ENCODE data around the gene TRIM38. TPM values are rescaled to one million over a fixed set of nuclear protein-coding genes. Genes with fewer than 3 reads are reported as not detected.

The TRIM38 gene
- total and polyA plus RNA-seq, 2 of the 13 experiments (the other 11 are each of a cell fraction or from before 2014, with no cell fraction given), result 2.5 to 3.1 TPM

- TF ChIP-seq KDM6A (CRISPR knock-in tag; IDR thresholded peaks at IDR 0.05; ENCODE audit: low read depth) (peak; percentile 9; the same call in 1 of the 2 replicates), TRIM24 (CRISPR knock-in tag; IDR thresholded peaks at IDR 0.05) (no peak), ZNF484 (CRISPR knock-in tag; IDR thresholded peaks at IDR 0.05; ENCODE audit: borderline replicate concordance, low read depth) (no peak), ZNF703 (CRISPR knock-in tag; IDR thresholded peaks at IDR 0.05; ENCODE audit: borderline replicate concordance) (no peak; the same call in 1 of the 2 replicates), RFX3 (CRISPR knock-in tag; IDR thresholded peaks at IDR 0.05) (no peak), RELA (CRISPR knock-in tag; IDR thresholded peaks at IDR 0.05) (0 out of 2 replicates have a peak, but pooled peaks have one; percentile 75), SMARCE1 (IDR thresholded peaks at IDR 0.05; ENCODE audit: borderline replicate concordance) (no peak), BHLHE40 (IDR thresholded peaks at IDR 0.05; ENCODE audit: low read length) (0 out of 2 replicates have a peak, but pooled peaks have one; percentile 19), ARNT2 (CRISPR knock-in tag; IDR thresholded peaks at IDR 0.05; ENCODE audit: low read depth) (peak; percentile 84), ZSCAN9 (CRISPR knock-in tag; IDR thresholded peaks at IDR 0.05; ENCODE audit: borderline replicate concordance) (peak; percentile 70; the same call in 1 of the 2 replicates), ZNF451 (CRISPR knock-in tag; IDR thresholded peaks at IDR 0.05) (no peak), MZF1 (CRISPR knock-in tag; IDR thresholded peaks at IDR 0.05; ENCODE audit: borderline replicate concordance) (0 out of 2 replicates have a peak, but pooled peaks have one; percentile 36), ZFYVE20 (CRISPR knock-in tag; IDR thresholded peaks at IDR 0.05; ENCODE audit: borderline replicate concordance, low read depth) (no peak), CEBPZ (IDR thresholded peaks at IDR 0.05; ENCODE audit: low read length) (no peak), CHD4 (IDR thresholded peaks at IDR 0.05; ENCODE audit: borderline replicate concordance, low read length) (no peak), ZNF598 (CRISPR knock-in tag; IDR thresholded peaks at IDR 0.05; ENCODE audit: borderline replicate concordance) (no peak), SP140L (CRISPR knock-in tag; IDR thresholded peaks at IDR 0.05; ENCODE audit: borderline replicate concordance) (no peak), IRF2 (CRISPR knock-in tag; IDR thresholded peaks at IDR 0.05) (peak; percentile 87), ZNF296 (CRISPR knock-in tag; conservative IDR thresholded peaks at IDR 0.05) (peak; percentile 76; the same call in 1 of the 2 replicates), NRL (CRISPR knock-in tag; IDR thresholded peaks at IDR 0.05; ENCODE audit: borderline replicate concordance) (peak; percentile 94; the same call in 1 of the 2 replicates), TFE3 (CRISPR knock-in tag; IDR thresholded peaks at IDR 0.05) (no peak), JUND (CRISPR knock-in tag; IDR thresholded peaks at IDR 0.05) (peak; percentile 47; the same call in 1 of the 2 replicates), ZMYM4 (CRISPR knock-in tag; IDR thresholded peaks at IDR 0.05) (peak; percentile 99), STAT5B (CRISPR knock-in tag; IDR thresholded peaks at IDR 0.05) (no peak), NCOA5 (CRISPR knock-in tag; IDR thresholded peaks at IDR 0.05) (no peak), ZNF7 (CRISPR knock-in tag; IDR thresholded peaks at IDR 0.05) (no peak)
- TF ChIP-seq, protein P1, sequence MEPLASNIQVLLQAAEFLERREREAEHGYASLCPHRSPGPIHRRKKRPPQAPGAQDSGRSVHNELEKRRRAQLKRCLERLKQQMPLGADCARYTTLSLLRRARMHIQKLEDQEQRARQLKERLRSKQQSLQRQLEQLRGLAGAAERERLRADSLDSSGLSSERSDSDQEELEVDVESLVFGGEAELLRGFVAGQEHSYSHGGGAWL (CRISPR knock-in tag; IDR thresholded peaks at IDR 0.05), result peak; percentile 86
Measured at GRCh38 chr6:26033085-26033940, 70.7 kb downstream of the TRIM38 start (continued).
